Hypothalamus (tissue), 51 donors: ENCODE measurements around the gene PROSER3.
"Not testable (repeated sequence)": the region's sequence is repeated elsewhere in the genome, so short reads cannot be mapped to it uniquely, and the experiment has no call there.

Experiments
- DNase-seq, 51 donors: peaks; one replicate each; lab custom pipeline; 2025; lab: John Stamatoyannopoulos, UW

The PROSER3 gene

DNA sequence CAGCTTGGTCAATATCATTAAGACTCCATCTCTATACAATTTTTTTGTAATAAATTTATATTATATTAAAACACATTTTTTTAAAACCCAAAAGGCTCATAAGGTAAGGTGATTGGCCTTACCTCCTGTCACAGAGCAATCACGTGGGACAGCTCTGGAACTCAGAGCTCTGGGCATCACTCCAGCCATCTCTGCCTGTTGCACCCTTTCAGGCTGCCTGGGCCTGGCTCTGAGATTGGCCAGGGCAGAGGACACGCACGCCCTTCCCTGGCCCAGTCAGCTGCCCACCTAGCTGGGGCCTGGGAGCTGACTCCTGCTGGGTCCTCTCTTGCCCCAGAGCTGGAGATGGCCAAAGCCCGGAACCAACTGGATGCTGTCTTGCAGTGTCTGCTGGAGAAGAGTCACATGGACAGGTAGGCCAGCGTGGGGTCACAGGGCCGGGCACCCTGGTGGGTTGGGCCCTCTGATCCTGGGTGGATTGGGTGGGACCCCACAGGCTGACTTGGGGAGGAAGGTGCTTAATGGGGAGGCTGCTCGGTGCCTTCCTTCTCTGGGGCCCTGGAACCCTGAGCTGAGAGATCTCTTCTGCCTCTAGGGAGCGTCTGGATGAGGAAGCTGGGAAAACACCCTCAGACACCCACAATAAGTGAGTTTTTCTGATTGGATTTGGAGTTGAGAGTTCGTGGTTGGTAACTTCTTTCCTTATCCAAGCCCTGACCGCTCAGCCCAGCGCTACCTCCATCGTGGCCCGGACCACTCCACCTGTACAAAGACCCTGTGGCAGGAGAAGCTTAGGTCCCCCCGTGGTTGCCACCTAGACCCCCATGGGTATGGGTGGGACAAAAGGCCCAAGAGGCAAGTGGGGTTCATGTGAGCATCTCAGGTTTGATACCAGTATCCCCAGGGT lies 5.9 kb upstream of the PROSER3 start:
- DNase-seq, result no peak

DNA sequence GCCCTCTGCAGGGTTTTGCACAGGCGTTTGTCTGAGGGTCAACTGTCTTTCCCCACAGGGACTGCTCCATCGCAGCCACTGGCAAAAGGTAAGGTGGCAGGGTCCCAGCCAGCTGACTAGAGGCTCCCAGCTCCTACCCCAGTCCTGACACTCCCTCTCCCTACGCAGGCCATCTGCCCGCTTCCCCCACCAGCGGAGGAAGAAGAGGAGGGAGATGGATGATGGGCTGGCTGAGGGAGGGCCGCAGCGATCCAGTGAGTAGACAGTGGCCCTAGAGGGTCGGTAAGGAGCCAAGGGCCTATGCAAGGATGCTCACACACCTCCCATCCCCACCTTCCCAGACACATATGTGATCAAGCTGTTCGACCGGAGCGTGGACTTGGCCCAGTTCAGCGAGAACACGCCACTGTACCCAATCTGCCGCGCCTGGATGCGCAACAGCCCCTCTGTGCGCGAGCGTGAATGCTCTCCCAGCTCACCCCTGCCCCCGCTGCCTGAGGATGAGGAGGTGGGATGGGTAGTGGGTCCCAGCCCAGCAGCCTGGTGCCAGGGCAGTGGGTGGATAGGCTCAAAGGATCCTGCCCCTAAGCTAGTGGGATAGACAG lies 5.1 kb upstream of the PROSER3 start:
- DNase-seq, result no peak

DNA sequence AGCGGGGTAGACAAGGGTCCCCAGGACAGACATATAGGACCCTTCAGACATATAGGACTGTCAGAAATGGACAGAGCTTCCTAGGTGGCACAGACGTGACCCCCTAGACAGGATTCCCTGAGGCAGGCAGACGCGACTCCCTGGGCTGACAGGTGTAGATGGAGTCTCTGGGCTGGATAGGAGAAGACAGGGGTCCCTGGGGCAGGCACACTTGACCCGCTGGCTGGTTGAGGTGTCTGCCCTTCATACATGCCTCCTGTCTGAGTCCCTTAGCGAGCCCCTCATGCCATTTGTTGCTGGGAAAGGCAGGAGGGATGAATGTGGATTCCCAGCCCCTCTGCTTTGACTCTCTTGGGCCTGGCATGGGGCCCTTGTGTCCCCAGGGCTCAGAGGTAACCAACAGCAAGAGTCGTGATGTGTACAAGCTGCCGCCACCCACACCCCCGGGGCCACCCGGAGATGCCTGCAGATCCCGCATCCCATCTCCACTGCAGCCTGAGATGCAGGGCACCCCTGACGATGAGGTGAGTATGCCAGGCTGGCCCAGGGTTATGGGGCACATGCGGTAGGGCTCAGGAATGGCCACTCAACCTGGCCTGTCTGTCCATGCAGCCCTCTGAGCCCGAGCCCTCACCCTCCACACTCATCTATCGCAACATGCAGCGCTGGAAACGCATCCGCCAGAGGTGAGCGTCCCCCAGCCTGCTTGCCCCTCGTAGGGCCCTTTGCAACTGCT lies 4.2 kb upstream of the PROSER3 start:
- no peak for DNase-seq

DNA sequence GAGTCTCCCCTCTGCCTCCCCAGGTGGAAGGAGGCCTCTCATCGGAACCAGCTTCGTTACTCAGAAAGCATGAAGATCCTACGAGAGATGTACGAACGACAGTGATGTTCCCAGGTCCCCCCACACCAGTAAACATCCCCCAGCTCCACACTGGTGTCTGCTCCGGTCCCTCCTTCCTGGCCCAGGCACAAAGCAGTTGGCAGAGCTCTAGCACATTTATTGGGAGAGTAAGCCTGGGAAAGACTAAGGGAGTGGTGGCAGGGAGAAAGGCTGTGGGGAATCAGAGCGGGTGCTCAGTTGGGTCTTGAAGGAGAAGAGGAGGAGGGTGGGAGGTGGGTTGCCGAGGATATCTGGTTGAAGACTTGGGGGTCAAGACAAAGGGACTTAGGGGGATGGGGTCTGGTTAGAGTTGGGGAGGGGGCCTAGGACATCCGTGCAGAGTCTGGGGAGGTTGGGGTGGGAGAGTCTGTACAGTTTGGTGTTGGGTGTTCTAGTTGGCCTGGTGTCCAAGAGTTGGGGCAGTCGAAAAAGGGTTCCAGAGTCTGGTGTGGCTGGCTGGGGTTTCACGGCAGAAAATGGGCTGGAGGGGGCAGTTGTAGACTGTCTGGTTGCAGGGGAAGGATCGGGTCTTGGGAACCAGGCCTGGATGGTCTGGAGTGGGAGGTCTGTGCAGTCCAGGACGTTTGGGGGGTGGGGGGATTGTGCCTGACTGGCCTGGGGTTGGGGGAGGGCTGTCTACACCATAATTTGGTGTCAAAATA lies 3.4 kb upstream of the PROSER3 start:
- no peak for DNase-seq

DNA sequence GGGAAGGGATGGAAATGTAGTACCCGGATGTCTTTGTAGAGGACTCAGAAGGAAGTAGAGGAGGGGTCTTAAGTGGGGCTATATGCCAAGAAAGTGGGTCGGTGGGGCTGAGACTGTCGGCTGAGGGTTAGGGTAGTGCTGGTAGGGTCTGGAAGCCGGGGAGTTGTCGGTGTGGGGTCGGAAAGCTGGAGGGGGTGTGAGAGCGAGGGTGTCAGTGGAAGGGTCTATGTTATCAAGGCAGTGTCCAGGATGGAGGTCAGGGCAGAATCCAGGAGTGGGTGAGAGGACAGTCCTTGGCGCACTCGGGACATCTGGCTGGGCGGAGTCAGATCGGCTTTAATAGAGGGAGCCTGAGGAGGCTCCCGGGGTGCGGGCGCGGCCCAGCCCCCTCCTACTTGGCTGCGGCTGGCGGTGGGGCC lies 2.8 kb upstream of the PROSER3 start:
- DNase-seq, result no peak

DNA sequence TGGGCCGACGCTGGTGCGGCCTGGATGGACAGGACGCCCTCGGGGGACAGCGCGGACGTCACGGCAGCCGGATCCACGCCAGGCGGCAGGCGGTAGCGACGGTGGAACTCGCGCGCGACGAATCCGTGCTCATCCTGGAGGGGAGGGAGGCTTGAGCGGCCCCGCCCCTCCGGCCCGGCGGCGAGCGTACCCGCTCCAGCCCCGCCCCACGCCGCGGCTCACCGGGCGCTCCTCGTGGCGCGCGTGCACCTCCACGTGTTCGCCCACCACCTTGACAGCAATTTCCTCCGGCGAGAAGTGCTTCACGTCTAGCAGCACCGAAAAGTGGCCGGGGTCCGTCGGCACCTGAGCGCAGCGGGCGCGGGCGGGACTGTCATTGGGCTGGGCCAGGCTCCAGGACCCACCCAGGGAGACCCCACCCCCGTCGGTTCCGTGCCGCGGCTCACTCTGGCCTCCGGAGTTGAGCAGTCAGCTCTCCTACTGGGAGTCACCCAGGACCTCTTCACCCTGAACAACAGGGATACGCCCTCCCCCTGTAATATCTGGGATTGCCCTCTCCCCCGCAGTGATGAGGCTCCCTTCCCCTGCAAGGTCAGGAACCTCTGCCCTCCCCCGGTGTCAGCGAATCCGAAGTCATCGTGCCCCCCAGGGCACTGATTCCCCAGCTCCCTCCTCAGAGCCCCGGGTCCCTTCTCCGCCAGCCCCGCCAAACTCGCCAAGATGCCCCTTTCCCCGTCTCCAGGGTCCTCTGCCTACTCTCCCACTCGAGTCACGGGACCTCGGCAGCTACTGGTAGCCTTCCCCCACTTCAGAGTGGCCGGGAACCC lies 2.2 kb upstream of the PROSER3 start:
- DNase-seq, result peak in 1 of 51 donors; percentile 9

DNA sequence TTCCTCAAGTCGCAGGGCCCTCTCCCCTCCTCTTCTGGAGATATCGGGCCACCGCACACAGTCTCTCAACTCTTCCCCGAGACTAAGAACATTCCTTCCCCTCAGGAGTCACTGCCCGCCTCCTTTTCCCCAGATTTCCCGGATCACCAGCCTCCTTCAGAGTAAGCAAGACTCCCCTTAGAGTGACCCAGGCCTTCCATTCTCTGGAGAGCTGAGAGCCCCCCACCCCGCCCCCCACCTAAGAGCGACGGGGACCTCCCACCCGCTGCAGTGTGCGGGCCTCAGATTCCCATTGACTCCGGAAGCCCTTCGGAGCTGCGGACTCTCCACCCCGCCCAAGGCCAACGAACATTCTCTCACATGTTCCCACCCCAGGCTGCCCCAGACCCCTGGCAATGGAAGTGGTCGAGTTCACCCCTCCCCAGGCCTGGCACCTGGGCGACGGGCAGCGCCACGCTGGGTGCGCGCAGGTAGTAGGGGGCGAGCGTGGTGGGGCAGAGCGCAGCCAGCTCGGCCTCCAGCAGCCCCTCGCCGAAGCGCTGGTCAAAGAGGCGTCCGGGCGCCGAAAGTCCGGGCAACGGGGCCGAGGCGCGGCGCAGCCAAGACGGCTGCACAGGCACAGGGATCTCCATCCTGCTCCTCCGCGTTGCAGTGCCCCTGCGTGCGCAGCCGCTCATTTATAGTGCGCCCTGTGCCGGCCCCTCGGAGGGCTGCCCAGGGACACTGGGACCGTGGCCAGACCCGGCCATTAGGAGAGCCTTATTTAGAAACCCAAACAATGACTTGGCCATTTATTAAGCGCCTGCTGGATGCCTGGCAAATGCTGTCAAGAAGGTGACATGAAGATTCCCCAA lies 1.4 kb upstream of the PROSER3 start, which contains the start of gene HSPB6:
HSPB6 (minus strand) TSS at position 653 of the 854 bp plus-strand sequence; CDS start at position 632, 21 bp downstream.
- DNase-seq, result peak in 21 of 51 donors; percentile 13 to 43 (median 30)

DNA sequence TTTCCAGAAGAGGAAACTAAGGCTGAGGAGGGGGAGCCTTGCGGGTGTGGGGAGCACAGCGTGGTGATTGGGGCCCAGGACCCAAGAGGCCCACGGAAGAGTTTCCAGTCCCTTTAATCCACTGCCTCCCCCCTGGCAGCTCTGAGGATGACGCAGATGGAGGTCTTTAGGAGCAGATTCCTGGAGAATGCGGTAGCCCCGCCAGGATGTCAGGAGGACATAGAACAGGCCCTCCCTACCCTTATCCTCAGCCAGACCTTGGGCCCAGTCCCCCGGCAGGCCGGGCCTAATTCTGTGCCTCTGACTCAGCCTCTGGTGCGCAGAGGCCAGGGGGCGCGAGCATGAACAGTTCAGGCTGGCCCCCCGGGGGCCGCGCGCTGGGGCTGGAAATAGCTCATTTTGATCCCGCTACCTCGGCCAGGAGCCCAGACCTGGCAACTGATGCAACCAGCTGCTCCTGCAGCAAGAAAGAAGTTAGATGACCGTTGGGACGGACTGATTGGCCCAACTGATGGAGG lies 686 bp upstream of the PROSER3 start:
- peak in 23 of 51 donors; percentile 41 to 81 (median 61) for DNase-seq

DNA sequence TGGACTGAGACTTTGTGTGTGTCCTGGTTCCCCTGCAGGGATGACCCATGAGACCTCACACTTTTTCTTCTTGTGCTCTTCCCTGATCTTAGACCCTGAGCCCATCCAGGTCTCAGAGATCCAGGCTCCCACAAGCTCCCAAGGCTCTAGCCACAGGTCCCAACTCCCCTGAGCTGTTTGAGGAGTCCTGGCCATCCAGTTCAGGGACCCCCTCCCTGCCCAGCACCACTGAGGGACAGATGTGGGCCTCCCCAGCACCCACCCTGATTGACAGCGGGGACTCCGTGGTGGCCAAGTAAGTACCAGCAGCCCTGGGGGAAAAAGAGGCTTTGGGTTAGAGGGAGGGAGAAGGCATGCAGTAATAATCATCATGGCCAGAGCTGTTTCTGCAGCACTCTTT lies 1.7 kb downstream of the PROSER3 start:
- DNase-seq, result no peak

DNA sequence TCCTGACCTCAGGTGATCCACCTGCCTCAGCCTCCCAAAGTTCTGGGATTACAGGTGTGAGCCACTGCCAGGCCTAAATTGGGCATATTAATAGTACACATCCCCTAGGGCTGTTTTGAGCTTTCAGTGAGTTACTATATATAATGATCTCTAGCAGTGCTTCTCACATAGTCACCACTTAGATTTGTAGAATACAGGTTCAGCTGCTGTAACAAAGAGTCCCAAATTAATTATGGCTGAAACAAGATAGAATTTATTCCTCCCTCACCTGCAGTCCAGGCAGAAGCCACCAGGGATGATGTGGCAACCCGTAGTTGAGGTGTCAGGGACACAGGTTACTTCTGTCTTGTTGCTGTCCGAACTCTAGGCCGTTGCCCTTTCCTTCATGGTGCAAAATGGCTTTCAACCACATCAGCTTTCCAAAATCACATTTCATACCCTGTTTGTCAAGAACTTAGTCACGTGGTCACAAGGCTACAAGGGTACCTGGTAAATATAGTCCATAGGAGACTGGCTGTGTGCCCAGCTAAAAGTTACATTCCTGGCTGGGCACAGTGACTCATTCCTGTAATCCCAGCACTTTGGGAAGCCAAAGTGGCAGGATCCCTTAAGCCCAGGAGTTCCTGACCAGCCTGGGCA lies 2.9 kb downstream of the PROSER3 start:
- DNase-seq, result no peak

DNA sequence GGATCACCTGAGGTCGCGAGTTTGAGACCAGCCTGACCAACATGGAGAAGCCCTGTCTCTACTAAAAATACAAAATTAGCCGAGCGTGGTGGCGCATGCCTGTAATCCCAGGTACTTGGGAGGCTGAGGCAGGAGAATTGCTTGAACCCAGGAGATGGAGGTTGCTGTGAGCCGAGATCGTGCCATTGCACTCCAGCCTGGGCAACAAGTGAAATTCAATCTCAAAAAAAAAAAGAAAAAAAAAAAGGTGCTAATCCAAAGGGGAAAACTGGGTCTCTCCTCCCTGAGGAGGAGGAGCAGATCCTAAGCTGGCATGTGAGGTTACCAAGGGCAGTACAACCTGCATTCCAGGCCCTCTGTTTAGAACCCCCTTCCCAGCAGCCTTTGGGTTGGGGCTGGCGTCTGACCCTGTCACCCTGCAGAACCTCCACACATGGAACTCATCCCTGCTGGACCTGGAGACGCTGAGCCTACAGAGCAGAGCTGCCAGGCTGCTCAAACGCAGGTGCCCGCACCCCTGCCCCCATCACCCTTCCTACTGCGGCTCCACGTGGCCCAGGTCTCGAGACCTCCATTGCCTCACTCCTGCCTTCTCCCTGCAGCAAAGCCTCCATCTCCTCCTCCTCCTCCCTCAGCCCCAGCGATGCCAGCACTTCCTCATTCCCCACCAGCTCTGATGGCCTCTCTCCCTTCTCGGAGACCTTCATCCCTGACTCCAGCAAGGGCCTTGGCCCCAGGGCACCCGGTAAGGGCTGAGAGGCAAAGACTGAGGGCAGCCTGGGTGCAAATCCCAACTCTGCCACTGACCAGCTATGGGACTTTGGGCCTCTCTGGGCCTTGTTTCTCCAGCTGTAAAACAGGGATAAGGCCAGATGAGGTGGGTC lies 6.7 kb downstream of the PROSER3 start:
- no peak for DNase-seq

DNA sequence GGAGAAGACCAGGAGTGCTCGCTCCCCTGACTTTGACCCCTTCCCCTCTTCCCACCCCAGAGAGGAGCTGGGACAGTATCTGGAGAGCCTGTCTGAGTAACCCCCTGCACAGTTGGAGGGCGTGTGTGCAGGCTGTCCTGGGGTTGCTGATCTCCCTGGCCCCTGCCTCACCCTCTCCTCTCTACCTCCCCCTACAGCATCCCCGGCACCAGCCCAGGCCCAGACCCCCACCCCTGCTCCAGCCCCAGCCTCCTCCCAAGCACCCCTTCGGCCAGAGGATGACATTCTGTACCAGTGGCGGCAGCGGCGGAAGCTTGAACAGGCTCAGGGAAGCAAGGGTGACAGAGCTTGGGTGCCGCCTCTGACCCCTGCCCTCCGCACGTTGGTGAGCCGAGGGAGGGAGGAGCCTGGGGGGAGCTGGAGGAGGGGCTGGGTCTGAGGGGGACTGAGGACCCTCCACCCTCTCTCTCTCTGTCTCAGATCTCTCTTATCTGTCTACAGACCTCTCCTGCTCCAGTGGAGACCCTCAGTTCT lies 8.7 kb downstream of the PROSER3 start:
- no peak for DNase-seq

DNA sequence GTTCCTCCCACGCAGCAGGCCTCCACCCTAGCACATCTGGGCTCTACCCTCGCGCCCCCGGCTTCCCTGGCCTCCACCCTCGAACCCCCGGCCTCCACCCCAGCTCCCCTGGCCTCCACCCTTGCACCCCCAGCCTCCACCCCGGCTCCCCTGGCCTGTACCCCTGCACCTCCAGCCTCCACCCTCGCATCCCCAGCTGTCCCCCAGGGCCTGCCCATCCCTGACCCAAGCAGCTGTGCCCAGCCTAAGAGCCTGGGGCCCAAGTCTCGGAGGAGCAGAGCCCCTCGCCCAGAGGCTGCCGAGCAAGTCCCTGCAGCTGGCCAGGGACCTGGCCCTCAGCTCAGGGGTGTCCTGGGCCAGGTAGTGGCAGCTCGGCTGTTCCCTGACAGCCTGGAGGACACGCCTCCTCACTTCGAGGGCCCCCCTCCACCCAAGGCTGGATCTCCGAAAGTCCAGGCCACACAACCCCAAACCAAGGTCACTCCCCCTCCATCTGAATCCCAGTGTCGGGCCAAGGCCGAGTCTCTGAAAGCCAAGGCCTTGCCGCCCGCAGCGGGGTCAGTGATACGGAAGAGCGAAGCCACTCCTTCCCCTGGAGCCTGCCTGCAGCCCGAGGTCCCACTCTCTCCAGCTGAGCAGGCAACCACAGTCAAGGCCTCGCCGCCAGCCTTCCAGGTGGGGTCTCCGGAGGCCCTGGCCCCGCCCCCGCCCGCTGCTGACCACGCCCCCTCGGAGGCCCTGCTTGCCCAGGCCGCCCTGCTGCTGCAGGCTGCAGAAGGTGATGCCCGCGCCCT lies 9.5 kb downstream of the PROSER3 start:
- no peak for DNase-seq

DNA sequence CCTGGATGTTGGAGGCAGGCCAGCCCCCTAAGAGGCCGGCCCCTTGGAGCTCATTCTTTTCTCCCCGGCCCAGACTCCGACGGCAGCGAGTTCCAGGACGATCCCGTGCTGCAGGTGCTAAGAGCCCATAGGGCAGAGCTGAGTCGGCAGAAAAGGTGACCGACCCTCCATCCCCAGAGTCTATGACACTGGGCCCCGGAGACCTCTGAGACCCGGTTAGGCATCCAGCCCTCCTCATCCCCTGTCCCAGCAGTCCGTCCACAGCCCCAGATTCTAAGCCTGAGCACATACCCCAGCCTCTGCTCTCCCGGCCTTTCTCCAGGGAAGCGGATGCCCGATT lies 10.1 kb downstream of the PROSER3 start:
- DNase-seq, result no peak

DNA sequence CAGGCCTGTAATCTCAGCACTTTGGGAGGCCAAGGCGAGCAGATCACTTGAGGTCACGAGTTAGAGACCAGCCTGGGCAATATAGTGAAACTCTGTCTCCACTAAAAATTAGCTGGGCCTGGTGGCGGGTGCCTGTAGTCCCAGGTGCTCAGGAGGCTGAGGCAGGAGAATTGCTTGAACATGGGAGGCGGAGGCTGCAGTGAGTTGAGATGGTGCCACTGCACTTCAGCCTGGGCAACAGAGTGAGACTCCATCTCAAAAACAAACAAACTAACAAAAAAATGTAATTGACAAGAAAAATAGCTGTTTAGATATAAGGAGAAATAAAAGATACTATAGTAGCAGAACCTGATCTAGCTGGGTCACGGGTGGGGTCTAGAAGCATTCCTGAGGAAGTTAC lies 14.4 kb downstream of the PROSER3 start:
- DNase-seq, result not testable (repeated sequence)
